ENCODE measurements around the gene CHRM3. TPM values are rescaled to one million over a fixed set of nuclear protein-coding genes. Genes with fewer than 3 reads are reported as not detected.
"Not testable (repeated sequence)": the region's sequence is repeated elsewhere in the genome, so short reads cannot be mapped to it uniquely, and the experiment has no call there.

Gene CHRM3
- total RNA-seq, 1 donor: under 0.01 TPM

GRCh38 chr1:239368436-239369109 is 17.8 kb upstream of the CHRM3 start:
- Histone ChIP-seq H3K9me3 (ENCODE audit: low read depth, low read length) (no peaks in the 10 kb centered on the region), H2AFZ (ENCODE audit: low read length) (no peak overlapping the region), H3K79me2 (ENCODE audit: insufficient read depth, low read length) (no peaks in the 10 kb centered on the region), H4K20me1 (ENCODE audit: insufficient read depth, low read length) (no peaks in the 10 kb centered on the region), H3K4me3 (ENCODE audit: insufficient read depth, low read length) (no peak overlapping the region), H3K27me3 (ENCODE audit: insufficient read depth, low read length) (no peaks in the 10 kb centered on the region), H3K36me3 (ENCODE audit: insufficient read depth, low read length) (no peaks in the 10 kb centered on the region), H3K27ac (ENCODE audit: low read depth, low read length) (no peak overlapping the region), H3K4me2 (ENCODE audit: insufficient read depth, low read length) (no peak overlapping the region), H3K4me1 (ENCODE audit: insufficient read depth, low read length) (no peaks in the 10 kb centered on the region)
- DNase-seq (ENCODE audit: insufficient read length, low spot score, missing footprints): peak; percentile 22
- no peak for TF ChIP-seq CTCF (IDR thresholded peaks at IDR 0.05; ENCODE audit: extremely low read depth, low read depth, low read length)

- H3K27me3 ChIP-seq (ENCODE audit: insufficient read depth, low read length); H3K4me1 ChIP-seq (ENCODE audit: insufficient read depth, low read length); H3K4me3 ChIP-seq (ENCODE audit: insufficient read depth, low read length); H4K20me1 ChIP-seq (ENCODE audit: insufficient read depth, low read length); H3K27ac ChIP-seq (ENCODE audit: low read depth, low read length); H3K4me2 ChIP-seq (ENCODE audit: insufficient read depth, low read length); H3K36me3 ChIP-seq (ENCODE audit: insufficient read depth, low read length); DNase-seq (ENCODE audit: insufficient read length, low spot score, missing footprints); H3K9me3 ChIP-seq (ENCODE audit: low read depth, low read length); H2AFZ ChIP-seq (ENCODE audit: low read length); H3K79me2 ChIP-seq (ENCODE audit: insufficient read depth, low read length): not testable (repeated sequence)
Measured at GRCh38 chr1:239370869-239371268, 15.5 kb upstream of the CHRM3 start.

- Histone ChIP-seq H3K79me2 (ENCODE audit: insufficient read depth, low read length) (no peaks in the 10 kb centered on the region), H3K27me3 (ENCODE audit: insufficient read depth, low read length) (peaks cover 15% of the 10 kb centered on the region), H3K4me2 (ENCODE audit: insufficient read depth, low read length) (no peak overlapping the region), H3K36me3 (ENCODE audit: insufficient read depth, low read length) (no peaks in the 10 kb centered on the region), H3K27ac (ENCODE audit: low read depth, low read length) (no peak overlapping the region), H4K20me1 (ENCODE audit: insufficient read depth, low read length) (no peaks in the 10 kb centered on the region), H3K4me3 (ENCODE audit: insufficient read depth, low read length) (no peak overlapping the region), H2AFZ (ENCODE audit: low read length) (no peak overlapping the region), H3K9me3 (ENCODE audit: low read depth, low read length) (no peaks in the 10 kb centered on the region), H3K4me1 (ENCODE audit: insufficient read depth, low read length) (no peaks in the 10 kb centered on the region)
- no peak for TF ChIP-seq CTCF (IDR thresholded peaks at IDR 0.05; ENCODE audit: extremely low read depth, low read depth, low read length)
- no peak for DNase-seq (ENCODE audit: insufficient read length, low spot score, missing footprints)
Measured at GRCh38 chr1:239382666-239383065, 3.7 kb upstream of the CHRM3 start.

- H3K4me3 ChIP-seq (ENCODE audit: insufficient read depth, low read length): no peak overlapping the region
- no peaks in the 10 kb centered on the region for H3K79me2 ChIP-seq (ENCODE audit: insufficient read depth, low read length)
- H3K27me3 ChIP-seq (ENCODE audit: insufficient read depth, low read length): peaks cover 23% of the 10 kb centered on the region
- H3K4me2 ChIP-seq (ENCODE audit: insufficient read depth, low read length): no peak overlapping the region
- no peaks in the 10 kb centered on the region for H3K4me1 ChIP-seq (ENCODE audit: insufficient read depth, low read length)
- no peak overlapping the region for H3K27ac ChIP-seq (ENCODE audit: low read depth, low read length)
- no peaks in the 10 kb centered on the region for H4K20me1 ChIP-seq (ENCODE audit: insufficient read depth, low read length)
- TF ChIP-seq CTCF (IDR thresholded peaks at IDR 0.05; ENCODE audit: extremely low read depth, low read depth, low read length): no peak
- H3K9me3 ChIP-seq (ENCODE audit: low read depth, low read length): no peaks in the 10 kb centered on the region
- no peak for DNase-seq (ENCODE audit: insufficient read length, low spot score, missing footprints)
- no peaks in the 10 kb centered on the region for H3K36me3 ChIP-seq (ENCODE audit: insufficient read depth, low read length)
- H2AFZ ChIP-seq (ENCODE audit: low read length): no peak overlapping the region
Measured at GRCh38 chr1:239383714-239384113, 2.7 kb upstream of the CHRM3 start.
